ENCODE measurements around the gene CHMP3.

GRCh38 chr2:86480105-86480504 lies 83.1 kb downstream of the CHMP3 start:
- no peak for TF ChIP-seq POLR2A (IDR thresholded peaks at IDR 0.05)
- TF ChIP-seq CTCF (IDR thresholded peaks at IDR 0.05): no peak

All from adrenal gland (tissue), 5 donors.